ENCODE results near the gene OSBPL10. TPM values are rescaled to one million over a fixed set of nuclear protein-coding genes. Genes with fewer than 3 reads are reported as not detected.

Gene OSBPL10
- total RNA-seq, 1 experiment from 2014 or later: 2.3 TPM

DNA sequence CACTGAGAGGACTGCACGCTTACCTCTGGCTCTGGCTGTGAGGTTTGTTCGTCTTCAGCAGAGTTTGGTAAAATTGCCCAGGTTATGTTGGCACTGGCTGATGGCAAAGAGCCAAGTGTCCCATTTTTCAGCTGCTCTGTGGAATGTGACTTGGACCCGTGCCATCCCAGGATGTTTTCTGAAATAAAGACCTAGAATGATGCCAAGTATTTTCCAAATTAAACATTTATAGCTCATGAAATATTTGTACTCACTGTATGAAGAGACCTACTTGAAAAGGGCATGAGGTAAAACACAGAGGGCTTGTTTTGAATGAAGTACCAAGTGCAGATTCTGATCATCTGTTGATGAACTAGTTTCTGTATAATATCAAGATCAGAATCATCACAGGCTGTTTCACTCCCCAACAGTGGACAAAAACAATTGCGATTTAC is 247.8 kb downstream of the OSBPL10 start:
- Histone ChIP-seq H3K27me3 (replicated peaks; ENCODE audit: insufficient read depth, low read depth, low read length, poor library complexity) (no peaks in the 10 kb centered on the region), H3K9me3 (ENCODE audit: low read depth, low read length, poor library complexity, severe bottlenecking) (no peaks in the 10 kb centered on the region), H3K27ac (ENCODE audit: low read depth, low read length, poor library complexity, severe bottlenecking) (no peak overlapping the region), H3K4me3 (ENCODE audit: low read depth, low read length, poor library complexity, severe bottlenecking) (no peak overlapping the region), H3K4me1 (ENCODE audit: insufficient read depth, low read length, poor library complexity, severe bottlenecking) (no peaks in the 10 kb centered on the region), H3K36me3 (ENCODE audit: insufficient read depth, low read length, poor library complexity, severe bottlenecking) (no peaks in the 10 kb centered on the region)
- intact Hi-C loops (cut with micrococcal nuclease; ENCODE audit: unreplicated experiment): no loop called here
- ChIA-PET CTCF (interaction anchor here (0.7 kb wide), 1 partner anchor 284 kb away, joined by 3 read pairs; no protein-coding TSS in a partner anchor), POLR2A (ENCODE audit: low non-redundant PET) (no interaction called here)
- no peak for TF ChIP-seq EZH2 (IDR thresholded peaks at IDR 0.05; ENCODE audit: borderline replicate concordance, low read depth, low read length, poor library complexity, severe bottlenecking)
- TF ChIP-seq, protein P1, sequence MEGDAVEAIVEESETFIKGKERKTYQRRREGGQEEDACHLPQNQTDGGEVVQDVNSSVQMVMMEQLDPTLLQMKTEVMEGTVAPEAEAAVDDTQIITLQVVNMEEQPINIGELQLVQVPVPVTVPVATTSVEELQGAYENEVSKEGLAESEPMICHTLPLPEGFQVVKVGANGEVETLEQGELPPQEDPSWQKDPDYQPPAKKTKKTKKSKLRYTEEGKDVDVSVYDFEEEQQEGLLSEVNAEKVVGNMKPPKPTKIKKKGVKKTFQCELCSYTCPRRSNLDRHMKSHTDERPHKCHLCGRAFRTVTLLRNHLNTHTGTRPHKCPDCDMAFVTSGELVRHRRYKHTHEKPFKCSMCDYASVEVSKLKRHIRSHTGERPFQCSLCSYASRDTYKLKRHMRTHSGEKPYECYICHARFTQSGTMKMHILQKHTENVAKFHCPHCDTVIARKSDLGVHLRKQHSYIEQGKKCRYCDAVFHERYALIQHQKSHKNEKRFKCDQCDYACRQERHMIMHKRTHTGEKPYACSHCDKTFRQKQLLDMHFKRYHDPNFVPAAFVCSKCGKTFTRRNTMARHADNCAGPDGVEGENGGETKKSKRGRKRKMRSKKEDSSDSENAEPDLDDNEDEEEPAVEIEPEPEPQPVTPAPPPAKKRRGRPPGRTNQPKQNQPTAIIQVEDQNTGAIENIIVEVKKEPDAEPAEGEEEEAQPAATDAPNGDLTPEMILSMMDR (conservative IDR thresholded peaks at IDR 0.05; ENCODE audit: low read depth, low read length): no peak
- no TSS peak for BruUV-seq (replicated peaks)
- no peak for DNase-seq (ENCODE audit: low spot score)

DNA sequence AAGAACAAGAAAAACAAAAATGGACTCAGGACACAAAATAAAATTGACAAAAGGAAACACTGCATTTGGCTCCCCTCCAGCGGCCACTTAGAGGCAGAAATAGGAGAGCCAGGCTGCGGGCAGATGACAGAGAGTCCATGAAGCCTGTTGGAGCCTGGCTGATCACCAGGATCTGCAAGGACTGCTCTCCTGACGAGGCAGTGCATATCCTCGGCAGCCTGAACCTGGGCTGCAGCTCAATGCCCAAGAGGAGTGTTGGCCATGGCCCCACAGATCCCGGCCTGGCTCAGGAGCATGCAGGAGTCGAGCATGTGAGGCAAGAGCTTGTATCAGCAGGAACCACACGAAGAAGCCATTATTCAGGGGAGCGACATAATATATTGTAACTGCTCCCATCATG is 248.5 kb downstream of the OSBPL10 start:
- TF ChIP-seq, protein P1 (conservative IDR thresholded peaks at IDR 0.05; ENCODE audit: low read depth, low read length): no peak
- TF ChIP-seq EZH2 (IDR thresholded peaks at IDR 0.05; ENCODE audit: borderline replicate concordance, low read depth, low read length, poor library complexity, severe bottlenecking): no peak
- DNase-seq (ENCODE audit: low spot score): no peak
- Histone ChIP-seq H3K27ac (ENCODE audit: low read depth, low read length, poor library complexity, severe bottlenecking) (no peak overlapping the region), H3K4me3 (ENCODE audit: low read depth, low read length, poor library complexity, severe bottlenecking) (no peak overlapping the region), H3K9me3 (ENCODE audit: low read depth, low read length, poor library complexity, severe bottlenecking) (no peaks in the 10 kb centered on the region), H3K27me3 (replicated peaks; ENCODE audit: insufficient read depth, low read depth, low read length, poor library complexity) (no peaks in the 10 kb centered on the region), H3K36me3 (ENCODE audit: insufficient read depth, low read length, poor library complexity, severe bottlenecking) (no peaks in the 10 kb centered on the region), H3K4me1 (ENCODE audit: insufficient read depth, low read length, poor library complexity, severe bottlenecking) (no peaks in the 10 kb centered on the region)
- CTCF ChIA-PET: no interaction called here
- POLR2A ChIA-PET (ENCODE audit: low non-redundant PET): no interaction called here
- intact Hi-C loops (cut with micrococcal nuclease; ENCODE audit: unreplicated experiment): no loop called here
- no TSS peak for BruUV-seq (replicated peaks)

DNA sequence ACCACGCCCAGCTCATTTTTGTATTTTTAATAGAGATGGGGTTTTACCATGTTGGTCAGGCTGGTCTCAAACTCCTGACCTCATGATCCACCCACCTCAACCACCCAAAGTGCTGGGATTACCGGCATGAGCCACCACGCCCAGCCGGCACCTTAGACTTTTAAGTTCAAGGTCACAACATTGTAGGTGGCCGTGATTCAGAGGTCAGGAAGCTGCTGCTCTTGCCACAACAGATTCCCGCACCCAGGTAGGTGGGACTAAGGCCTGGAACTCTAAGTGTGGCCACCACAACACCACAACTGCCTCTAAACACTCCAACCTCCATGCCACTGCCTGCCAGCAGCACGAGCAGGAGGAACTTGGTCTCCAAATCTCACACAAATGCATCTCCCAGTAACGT is 251.5 kb downstream of the OSBPL10 start:
- ChIA-PET CTCF (no interaction called here), POLR2A (ENCODE audit: low non-redundant PET) (no interaction called here)
- Histone ChIP-seq H3K27me3 (replicated peaks; ENCODE audit: insufficient read depth, low read depth, low read length, poor library complexity) (no peaks in the 10 kb centered on the region), H3K36me3 (ENCODE audit: insufficient read depth, low read length, poor library complexity, severe bottlenecking) (no peaks in the 10 kb centered on the region), H3K27ac (ENCODE audit: low read depth, low read length, poor library complexity, severe bottlenecking) (no peak overlapping the region), H3K9me3 (ENCODE audit: low read depth, low read length, poor library complexity, severe bottlenecking) (no peaks in the 10 kb centered on the region), H3K4me3 (ENCODE audit: low read depth, low read length, poor library complexity, severe bottlenecking) (no peak overlapping the region), H3K4me1 (ENCODE audit: insufficient read depth, low read length, poor library complexity, severe bottlenecking) (no peaks in the 10 kb centered on the region)
- no TSS peak for BruUV-seq (replicated peaks)
- intact Hi-C loops (cut with micrococcal nuclease; ENCODE audit: unreplicated experiment): no loop called here
- no peak for DNase-seq (ENCODE audit: low spot score)
- TF ChIP-seq, protein P1 (conservative IDR thresholded peaks at IDR 0.05; ENCODE audit: low read depth, low read length): no peak
- no peak for TF ChIP-seq EZH2 (IDR thresholded peaks at IDR 0.05; ENCODE audit: borderline replicate concordance, low read depth, low read length, poor library complexity, severe bottlenecking)
